ENCODE results near the gene CCDC27.

CCDC27 gene

GRCh38 chr1:3733094-3733882, 19.0 kb upstream of the CCDC27 start:
- H3K27me3 ChIP-seq (ENCODE audit: insufficient read depth, low read length, poor library complexity, severe bottlenecking) = no peaks in the 10 kb centered on the region
- no peaks in the 10 kb centered on the region for H3K9me3 ChIP-seq (ENCODE audit: insufficient read depth, low read depth, low read length)
- H3K4me3 ChIP-seq (ENCODE audit: low read length, poor library complexity, severe bottlenecking) = no peak overlapping the region
- H4K20me1 ChIP-seq (ENCODE audit: insufficient read depth, low read length, poor library complexity, severe bottlenecking) = no peaks in the 10 kb centered on the region
- H2AFZ ChIP-seq (ENCODE audit: low read length) = no peak overlapping the region
- no peak for TF ChIP-seq CTCF (conservative IDR thresholded peaks at IDR 0.05; ENCODE audit: low read length)
- no peak for TF ChIP-seq EZH2phosphoT487 (IDR thresholded peaks at IDR 0.05; ENCODE audit: borderline replicate concordance)
- no peak overlapping the region for H3K9ac ChIP-seq (ENCODE audit: low read depth, low read length, poor library complexity, severe bottlenecking)
- H3K9me2 ChIP-seq (replicated peaks; ENCODE audit: low read depth, low read length) = no peaks in the 10 kb centered on the region
- H3K36me3 ChIP-seq (ENCODE audit: insufficient read depth, low read length) = no peaks in the 10 kb centered on the region
- no peaks in the 10 kb centered on the region for H3K4me1 ChIP-seq (ENCODE audit: insufficient read depth, low read length, poor library complexity, severe bottlenecking)
- no peak overlapping the region for H3K4me2 ChIP-seq (ENCODE audit: low read depth, low read length, poor library complexity, severe bottlenecking)
- no peaks in the 10 kb centered on the region for H3K79me2 ChIP-seq (ENCODE audit: insufficient read depth, low read length)
- no peaks in the 10 kb centered on the region for H3F3A ChIP-seq (ENCODE audit: low read depth)

- TF ChIP-seq EZH2phosphoT487 (IDR thresholded peaks at IDR 0.05; ENCODE audit: borderline replicate concordance) = no peak
- no peak for TF ChIP-seq CTCF (conservative IDR thresholded peaks at IDR 0.05; ENCODE audit: low read length)
- Histone ChIP-seq H2AFZ (ENCODE audit: low read length) (no peak overlapping the region), H3K79me2 (ENCODE audit: insufficient read depth, low read length) (no peaks in the 10 kb centered on the region), H3K36me3 (ENCODE audit: insufficient read depth, low read length) (no peaks in the 10 kb centered on the region), H3K9me3 (ENCODE audit: insufficient read depth, low read depth, low read length) (no peaks in the 10 kb centered on the region), H3K9me2 (replicated peaks; ENCODE audit: low read depth, low read length) (no peaks in the 10 kb centered on the region), H3K9ac (ENCODE audit: low read depth, low read length, poor library complexity, severe bottlenecking) (no peak overlapping the region), H3K4me3 (ENCODE audit: low read length, poor library complexity, severe bottlenecking) (no peak overlapping the region), H3K27me3 (ENCODE audit: insufficient read depth, low read length, poor library complexity, severe bottlenecking) (no peaks in the 10 kb centered on the region), H4K20me1 (ENCODE audit: insufficient read depth, low read length, poor library complexity, severe bottlenecking) (no peaks in the 10 kb centered on the region), H3F3A (ENCODE audit: low read depth) (no peaks in the 10 kb centered on the region), H3K4me2 (ENCODE audit: low read depth, low read length, poor library complexity, severe bottlenecking) (no peak overlapping the region), H3K4me1 (ENCODE audit: insufficient read depth, low read length, poor library complexity, severe bottlenecking) (no peaks in the 10 kb centered on the region)
Measured at GRCh38 chr1:3733883-3734589, 18.2 kb upstream of the CCDC27 start.

- H3K27me3 ChIP-seq (ENCODE audit: insufficient read depth, low read length, poor library complexity, severe bottlenecking) = no peaks in the 10 kb centered on the region
- no peak overlapping the region for H3K9ac ChIP-seq (ENCODE audit: low read depth, low read length, poor library complexity, severe bottlenecking)
- H3K9me2 ChIP-seq (replicated peaks; ENCODE audit: low read depth, low read length) = no peaks in the 10 kb centered on the region
- TF ChIP-seq EZH2phosphoT487 (IDR thresholded peaks at IDR 0.05; ENCODE audit: borderline replicate concordance) (no peak), CTCF (conservative IDR thresholded peaks at IDR 0.05; ENCODE audit: low read length) (no peak)
- no peaks in the 10 kb centered on the region for H3K36me3 ChIP-seq (ENCODE audit: insufficient read depth, low read length)
- H3K79me2 ChIP-seq (ENCODE audit: insufficient read depth, low read length) = no peaks in the 10 kb centered on the region
- H3K4me1 ChIP-seq (ENCODE audit: insufficient read depth, low read length, poor library complexity, severe bottlenecking) = no peaks in the 10 kb centered on the region
- H4K20me1 ChIP-seq (ENCODE audit: insufficient read depth, low read length, poor library complexity, severe bottlenecking) = no peaks in the 10 kb centered on the region
- H2AFZ ChIP-seq (ENCODE audit: low read length) = no peak overlapping the region
- H3K4me2 ChIP-seq (ENCODE audit: low read depth, low read length, poor library complexity, severe bottlenecking) = no peak overlapping the region
- no peak overlapping the region for H3K4me3 ChIP-seq (ENCODE audit: low read length, poor library complexity, severe bottlenecking)
- H3F3A ChIP-seq (ENCODE audit: low read depth) = no peaks in the 10 kb centered on the region
- no peaks in the 10 kb centered on the region for H3K9me3 ChIP-seq (ENCODE audit: insufficient read depth, low read depth, low read length)
Measured at GRCh38 chr1:3734602-3735001, 17.6 kb upstream of the CCDC27 start.
